IPS DF 4.7 (cell line): ENCODE data around the gene PDE6B.
"Not testable (repeated sequence)": the region's sequence is repeated elsewhere in the genome, so short reads cannot be mapped to it uniquely, and the experiment has no call there.

Experiments
- DNase-seq: peaks from one replicate; pipeline ENCODE4 v3.0.0-alpha.2; 2013; ENCODE audit warnings: low spot score; ENCODE audit errors: extremely low read depth

PDE6B gene

DNA sequence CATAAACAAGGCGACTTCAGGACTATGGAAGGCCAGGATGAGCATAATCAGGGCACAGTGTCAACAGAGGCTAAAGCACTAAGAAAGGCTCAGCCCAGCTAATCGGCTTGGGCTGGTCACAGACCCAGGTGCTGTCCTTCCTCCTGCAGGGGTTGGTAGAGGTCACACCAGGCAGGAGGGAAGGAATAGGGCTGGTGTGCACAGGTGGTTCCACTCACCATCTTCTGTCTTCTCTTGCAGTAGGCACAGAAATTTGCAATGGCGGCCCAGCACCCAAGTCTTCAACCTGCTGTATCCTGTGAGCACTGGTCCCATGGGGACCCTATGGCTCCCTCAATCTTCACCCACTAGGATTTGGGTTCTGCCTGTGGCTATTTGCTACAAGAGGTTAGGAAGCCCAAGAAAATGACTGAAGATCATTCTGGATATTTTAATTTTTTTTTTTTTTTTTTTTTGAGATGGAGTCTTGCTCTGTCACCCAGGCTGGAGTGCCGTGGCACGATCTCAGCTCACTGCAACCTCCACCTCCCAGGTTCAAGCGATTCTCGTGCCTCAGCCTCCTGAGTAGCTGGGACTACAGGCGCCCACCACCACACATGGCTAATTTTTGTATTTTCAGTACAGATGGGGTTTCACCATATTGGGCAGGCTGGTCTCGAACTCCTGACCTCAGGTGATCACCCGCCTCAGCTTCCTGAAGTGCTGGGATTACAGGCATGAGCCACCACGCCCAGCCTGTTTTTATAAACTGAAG, 44.6 kb downstream of the PDE6B start:
- not testable (repeated sequence) for DNase-seq

DNA sequence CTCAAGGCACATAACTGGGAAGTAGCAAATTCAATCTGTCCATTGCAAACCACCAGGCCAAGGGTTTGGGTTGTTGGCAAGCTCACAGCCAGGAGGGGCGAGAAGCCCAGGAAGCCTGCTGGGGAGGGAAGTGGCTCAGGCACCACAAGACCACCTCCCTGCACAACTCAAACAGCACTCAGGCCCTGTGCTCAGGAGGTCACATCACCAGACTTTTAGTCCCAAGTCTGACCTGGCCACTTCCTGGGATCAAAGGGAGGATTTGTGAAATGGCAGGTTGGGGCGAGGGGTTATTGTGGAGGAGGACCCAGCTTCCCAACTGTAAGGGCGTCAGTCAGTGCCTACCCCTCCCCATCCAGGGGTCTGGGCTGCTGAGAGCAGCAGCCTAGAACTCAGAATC, 46.4 kb downstream of the PDE6B start:
- no peak for DNase-seq

DNA sequence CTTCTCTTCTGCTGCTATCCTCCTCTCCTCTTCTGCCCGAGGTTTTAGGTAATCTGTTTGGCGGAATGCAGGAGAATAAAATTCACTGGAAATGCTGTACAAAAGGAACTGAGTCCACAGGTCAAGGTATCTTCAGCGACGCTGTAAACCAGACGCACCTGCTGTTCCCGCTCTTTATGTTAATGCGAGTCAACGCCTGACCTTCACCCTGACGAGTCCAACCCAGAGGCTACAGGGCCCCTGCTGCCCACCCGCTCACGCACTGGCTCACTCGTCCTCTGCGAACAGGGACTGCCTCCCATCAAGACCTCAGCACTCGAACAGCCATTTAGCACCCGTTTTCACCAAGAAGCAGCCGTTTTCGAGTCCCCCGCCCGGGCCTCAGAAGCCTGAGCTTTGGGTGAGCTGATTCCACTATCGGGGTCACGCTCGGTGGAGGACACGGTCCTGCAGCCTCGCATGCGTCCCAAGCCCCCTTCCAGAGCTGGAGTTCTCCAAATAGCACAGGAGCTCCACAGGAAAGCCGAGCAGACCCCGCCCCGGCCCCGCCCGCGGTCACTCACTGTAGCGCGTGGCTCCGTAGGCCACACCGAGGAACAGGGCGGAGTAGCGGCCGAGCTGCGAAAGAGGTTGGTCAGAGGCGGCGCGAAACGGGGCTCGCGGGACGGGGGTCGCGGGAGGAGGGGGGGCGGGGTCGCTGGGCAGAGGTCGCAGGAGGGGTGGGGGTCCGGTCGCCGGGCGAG, 48.1 kb downstream of the PDE6B start:
- no peak for DNase-seq

DNA sequence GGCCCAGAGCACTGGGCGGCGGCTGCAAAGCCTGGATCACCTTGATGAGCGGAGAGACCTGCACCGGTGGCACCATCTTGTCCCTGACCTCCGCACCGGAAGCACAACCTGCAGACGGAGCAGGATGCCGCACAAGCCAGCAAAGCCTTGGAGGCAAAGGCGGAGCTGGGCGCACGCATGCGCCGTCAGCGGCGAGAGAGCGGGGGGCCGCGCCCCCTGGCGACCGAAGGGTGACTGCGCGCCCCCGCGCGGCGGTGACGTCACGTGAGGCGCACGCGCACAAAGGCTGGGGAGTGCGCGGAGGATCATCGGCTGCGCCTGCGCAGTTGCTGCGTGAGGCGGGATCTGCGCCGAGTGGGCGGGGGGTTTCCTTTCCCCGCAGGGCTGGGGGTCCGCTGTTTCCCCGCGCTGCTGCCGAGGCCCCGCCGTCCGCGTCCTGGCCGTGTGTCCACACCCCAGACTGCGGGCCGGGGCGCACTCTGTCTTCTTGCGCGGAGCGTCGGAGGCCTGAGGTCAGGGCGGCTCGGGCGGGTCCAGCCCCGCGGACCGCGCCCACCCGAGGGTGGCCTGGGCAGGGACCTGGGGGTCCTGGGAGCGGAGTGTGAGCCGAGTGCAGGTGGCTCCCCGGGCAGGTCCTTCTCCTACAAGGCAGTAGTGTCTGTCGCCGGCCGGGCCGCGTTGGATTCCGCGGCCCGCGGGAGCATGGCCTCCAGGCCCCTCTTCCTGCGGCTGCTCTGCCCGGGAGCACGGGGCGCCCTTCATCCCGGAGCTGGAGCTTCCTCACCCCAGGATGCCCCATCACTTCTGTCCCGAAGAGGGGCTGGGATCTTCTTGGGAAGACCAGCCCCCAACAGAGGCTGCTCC, 49.0 kb downstream of the PDE6B start, which contains the start of the genes ATP5ME and MYL5:
Gene ATP5ME, minus strand, starts transcription at position 105 of the 864 bp plus-strand sequence. Its CDS starts 29 bp downstream, at position 76.
Gene MYL5, plus strand, starts transcription at position 371 of the 864 bp plus-strand sequence. CDS start 3,485 bp downstream, outside the sequence.
- peak; percentile 85 for DNase-seq

DNA sequence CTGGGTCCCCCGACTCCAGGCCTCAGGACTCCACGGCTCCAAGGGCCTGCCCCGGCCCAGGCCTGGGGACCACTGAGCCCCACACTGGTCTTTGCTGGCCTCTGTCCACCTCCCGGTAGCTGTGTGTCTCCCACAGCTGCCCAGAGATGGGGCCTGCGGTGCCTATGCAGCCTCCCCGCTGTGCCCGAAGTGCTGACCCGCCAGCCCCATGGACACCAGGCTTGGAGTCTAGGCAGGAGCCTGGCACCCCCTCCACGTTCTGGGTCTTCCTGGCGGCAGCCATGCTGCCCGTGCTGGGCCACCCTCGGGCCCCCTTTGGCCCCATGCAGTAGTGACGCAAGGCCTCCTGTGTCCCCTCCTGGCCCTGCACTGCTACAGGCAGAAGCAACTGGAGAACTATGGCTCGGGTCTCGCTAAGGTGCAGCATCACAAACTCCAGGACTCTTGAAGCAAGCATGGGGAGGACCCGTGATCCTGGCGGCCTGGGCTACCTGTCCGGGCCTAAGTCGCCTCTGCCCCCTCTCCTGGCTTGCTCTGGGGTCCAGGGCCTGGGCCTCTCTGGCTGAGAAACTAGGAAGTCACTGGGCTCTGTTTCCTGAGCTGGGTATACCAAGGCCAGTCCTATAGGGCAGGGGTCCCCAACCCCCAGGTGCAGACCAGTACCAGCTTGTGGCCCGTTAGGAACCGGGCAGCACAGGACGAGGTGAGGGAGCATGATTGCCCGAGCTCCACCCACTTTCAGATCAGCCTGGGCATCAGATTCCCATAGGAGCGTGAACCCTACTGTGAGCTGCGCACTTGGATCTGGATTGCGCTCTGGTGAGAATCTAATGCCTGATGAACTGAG, 49.9 kb downstream of the PDE6B start:
- DNase-seq: no peak

DNA sequence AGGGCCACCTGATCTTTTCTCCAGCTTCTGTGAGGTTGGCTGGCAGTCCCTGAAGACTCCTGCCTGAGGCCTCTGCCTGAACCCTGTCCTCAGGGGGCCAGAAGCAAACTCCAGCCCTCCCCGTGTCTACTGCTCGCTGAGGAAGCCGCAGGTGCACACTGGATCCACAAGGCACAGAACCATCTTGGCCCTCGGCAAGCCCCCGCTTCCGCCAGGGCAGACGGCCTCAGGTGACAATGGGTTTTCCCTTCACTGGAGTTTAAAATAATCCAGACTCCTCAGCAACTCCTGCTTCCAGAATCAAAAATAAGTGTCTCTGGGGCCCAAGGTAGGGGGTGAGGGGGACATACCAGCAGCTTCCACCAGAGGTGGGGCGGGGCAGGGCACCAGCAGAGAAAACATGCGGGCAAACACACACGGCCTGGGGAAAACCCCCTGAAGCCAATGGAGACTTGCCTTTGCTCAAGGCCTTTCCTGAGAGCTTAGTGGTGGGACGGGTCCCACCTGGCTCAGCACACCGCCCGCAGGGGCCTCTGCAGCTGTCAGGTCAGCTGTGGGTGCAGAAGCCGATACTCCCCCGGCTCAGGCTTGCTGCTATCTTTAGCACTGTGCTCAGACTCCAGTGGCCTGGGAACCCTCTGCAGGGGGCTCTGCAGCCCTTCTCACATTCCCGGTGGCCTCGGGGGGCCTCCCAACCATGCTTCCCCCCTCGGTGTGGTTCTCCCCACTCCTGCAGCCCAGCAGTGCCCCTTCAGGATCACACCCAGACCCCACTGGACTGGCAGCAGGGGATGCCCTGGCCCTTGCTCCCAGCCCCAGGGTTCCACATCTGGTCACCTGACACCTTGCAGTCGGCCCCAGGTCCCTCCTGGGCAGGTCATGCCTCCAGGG, 50.9 kb downstream of the PDE6B start:
- DNase-seq: no peak

DNA sequence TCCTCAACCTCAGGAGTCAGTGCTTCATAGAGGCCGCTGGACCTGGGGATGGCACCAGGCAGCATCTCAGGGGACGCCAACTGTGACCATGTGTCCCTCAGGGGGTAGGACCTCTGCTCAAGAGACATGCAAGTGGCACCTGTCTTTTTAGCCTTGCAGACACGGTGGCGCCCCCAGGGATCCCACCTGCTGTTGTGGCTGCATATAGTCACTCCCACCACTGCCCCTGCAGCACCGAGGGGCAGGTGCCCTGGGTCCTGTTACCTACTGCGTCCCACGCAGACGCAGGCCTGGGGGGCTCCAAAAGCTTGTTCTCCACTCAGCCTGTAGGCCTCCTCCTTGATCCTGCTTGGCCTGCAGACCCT, 51.5 kb downstream of the PDE6B start:
- DNase-seq: no peak

DNA sequence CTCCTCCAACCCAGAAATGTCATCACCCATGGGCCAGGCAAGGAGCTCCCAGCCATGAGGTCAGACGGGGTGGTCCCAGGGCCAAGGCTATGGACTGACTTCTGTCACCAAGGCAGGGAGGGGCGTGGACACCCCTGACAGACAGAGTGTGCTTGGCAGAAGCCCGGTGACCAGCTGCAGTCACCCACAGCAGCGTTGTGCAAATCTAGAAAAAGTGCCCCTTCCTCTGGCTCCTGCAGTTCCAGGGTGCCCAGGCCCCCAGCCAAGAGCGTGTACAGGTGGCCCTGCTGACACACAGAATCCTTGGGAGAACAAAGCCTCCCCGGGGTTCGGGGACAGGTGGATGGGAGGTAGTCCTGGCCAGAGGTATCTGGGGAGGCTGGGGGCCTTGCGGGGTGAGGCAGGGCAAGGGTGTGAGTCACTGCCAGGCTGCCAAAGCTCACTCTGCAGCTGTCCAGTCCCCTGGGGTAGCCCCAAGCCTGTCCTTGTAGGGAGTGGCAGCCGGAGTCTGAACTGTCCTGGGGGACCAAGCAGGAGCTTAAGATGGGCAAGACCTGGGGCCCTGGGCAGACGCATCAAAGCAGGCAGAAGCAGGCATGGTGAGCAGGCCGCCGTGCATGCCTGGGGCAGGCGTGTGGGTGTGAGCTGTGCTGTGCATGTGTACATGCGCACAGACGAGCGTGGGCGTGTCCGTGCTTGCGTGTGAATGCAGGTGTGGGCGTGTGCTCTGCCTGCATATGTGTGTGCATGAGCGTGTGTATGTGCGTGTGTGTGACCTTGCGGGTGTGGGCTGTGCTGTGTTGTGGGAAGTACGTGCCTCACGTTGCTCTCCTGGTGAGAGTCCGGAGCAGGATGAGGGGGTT, 52.3 kb downstream of the PDE6B start:
- no peak for DNase-seq

DNA sequence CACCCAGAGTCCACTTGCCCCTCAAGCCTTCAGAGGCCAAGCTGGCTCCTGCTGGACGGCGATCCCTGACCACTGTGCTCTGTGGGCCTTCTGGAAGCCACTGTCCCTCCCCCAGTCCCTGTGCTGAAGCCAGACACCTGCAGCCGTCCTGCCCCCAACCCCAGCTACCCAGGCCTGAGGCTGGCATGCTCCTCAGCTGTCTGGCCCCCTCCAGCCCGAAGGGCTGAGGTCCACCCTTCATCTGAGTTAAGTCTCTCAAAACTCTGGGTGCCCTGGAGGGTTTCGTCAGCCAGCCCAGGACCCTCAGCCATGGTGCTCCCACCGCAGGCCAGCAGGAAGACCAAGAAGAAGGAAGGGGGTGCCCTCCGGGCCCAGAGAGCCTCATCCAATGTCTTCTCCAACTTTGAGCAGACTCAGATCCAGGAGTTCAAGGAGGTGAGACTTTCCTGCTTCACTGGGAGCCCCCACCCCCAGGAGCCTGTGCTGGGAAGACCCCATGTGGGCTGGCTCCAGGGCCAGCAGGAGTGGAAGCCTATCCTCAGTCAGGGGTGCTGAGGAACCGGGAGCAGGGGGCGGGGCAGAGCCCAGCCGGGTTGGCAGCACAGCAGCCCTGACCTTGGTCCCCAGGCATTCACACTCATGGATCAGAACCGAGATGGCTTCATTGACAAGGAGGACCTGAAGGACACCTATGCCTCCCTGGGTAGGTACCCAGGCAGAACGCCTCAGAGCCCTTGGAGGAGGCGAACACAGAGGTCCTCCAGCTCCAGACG, 53.1 kb downstream of the PDE6B start:
- DNase-seq: no peak

DNA sequence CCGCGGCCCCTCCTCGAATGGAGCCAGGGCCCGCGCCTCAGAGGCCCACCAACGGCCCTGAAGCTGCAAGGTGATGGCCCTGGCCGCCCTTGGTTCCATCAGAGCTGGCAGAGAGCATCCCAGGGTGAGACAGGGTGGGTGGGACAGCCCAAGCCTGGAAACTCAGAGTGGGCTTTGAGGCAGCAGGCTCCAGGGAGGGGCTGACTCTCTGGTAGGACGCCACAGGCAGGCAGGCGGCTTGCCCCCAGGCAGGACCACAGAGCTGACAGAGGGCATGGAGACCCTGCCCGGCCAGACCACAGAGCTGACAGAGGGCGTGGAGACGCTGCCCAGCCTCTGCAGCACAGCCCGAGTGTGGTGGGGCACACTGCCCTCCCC, 53.7 kb downstream of the PDE6B start:
- DNase-seq: no peak

DNA sequence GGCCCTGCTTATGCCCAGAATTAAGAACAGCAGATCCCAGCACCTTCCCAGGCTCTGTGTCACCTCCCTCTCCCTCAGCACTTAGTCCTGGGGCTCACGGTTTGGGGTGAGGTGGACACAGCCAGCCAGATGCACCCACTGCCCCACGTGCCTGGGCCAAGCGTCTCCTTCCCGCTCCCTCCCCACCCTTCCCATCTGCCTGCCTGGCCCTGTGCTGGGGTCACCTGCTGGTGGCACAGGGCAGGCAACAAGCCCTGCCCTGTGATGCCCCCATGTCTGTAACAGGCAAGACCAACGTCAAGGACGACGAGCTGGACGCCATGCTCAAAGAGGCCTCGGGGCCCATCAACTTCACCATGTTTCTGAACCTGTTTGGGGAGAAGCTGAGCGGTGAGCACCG, 54.3 kb downstream of the PDE6B start:
- DNase-seq: no peak

DNA sequence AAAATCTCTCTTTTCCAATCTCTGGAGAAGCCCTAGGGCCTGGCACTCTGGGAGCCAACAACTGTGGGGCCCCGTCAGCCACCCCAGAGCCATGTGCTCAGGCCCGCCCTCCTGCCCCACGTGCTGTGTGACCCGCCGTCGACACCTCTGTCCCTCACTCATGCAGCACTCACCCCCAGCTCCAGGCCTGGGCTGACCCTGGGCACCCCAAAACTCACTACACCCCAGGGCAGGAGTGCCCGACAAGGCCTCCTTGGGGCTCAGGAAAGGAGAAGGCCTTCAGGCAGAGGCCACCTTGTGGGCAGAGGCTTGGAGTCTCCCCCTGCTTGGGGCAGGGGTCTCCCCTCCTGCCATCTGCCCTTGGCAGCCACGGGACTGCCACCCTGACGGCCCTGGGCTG, 54.7 kb downstream of the PDE6B start:
- DNase-seq: no peak

DNA sequence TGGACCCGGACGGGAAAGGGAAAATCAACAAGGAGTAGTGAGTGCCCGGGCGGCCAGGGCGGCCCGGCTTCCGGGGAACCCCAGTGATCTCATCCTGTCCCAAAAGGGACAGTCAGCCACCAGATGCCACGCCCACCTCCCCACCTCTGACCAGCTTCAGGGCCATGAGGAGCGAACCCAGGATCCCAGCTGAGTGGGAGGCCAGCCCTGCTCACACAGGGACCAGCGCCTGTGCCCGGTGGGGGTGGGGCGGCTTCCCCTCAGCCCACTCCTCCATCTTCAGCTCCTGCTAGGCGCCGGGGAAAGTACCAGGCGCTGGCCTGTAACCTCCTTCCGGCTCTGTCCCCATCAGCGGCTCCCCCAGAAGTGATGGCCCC, 55.2 kb downstream of the PDE6B start:
- no peak for DNase-seq

DNA sequence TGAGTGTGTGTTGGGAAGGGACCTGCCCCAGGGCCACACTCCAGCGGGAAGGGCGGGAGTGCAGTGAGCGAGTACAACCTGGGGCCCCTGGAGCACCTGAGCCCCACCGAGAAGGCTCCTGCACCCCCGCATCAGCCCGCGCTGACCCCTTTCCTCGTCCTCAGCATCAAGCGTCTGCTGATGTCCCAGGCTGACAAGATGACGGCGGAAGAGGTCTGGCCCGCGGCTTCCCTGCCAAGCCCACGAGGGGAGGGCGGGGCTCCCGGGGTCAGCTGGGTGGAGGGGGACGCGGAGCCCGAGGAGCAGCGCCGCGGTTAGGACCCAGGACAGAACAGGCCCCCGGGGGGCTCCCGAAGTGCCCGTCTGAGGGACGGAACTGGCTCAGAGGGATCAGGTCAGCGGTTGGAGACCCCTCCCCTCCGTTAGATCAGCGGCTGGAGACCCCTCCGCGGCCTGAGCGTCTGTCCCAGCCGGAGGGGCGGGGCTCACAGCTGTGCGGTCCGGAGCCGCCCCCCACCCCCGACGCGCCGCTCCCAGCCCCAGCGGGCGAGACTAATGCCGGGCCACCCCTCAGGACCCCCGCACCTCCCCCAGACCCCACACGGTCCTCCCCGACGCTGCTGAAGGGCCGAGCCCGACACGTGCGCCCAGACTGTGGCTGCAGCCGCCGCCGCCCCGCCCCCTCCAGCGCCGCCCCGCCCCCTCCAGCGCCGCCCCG, 55.7 kb downstream of the PDE6B start:
- no peak for DNase-seq

DNA sequence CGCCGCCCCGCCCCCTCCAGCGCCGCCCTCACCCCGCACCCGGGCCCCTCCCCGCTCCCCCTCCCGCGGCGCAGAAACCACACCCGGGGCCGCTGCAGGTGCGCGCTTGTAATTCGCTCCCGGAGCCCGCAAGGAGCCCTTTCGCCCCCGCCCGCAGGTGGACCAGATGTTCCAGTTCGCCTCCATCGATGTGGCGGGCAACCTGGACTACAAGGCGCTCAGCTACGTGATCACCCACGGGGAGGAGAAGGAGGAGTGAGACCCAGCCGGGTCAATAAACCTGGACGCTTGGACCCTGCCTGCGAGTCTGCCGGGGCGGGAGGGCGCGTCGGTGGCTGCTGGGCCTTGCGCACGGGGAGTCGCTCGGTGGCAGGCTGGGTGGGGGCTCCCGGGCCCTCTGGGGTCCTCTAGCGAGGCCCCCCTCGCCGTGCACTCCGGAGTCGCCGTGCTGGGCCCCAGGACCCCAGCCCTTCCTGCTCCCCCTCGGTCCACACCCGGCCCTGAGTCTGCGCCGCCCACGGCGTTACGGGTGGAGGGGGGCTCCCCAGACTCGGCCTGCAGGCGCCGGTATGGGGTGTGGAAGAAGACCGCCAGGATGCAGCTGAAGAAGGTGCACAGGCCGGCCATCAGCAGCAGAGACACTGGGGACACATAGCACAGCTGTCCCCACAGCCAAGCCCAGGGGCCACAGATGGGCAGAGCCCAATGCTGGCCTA, 56.5 kb downstream of the PDE6B start:
- DNase-seq: no peak

DNA sequence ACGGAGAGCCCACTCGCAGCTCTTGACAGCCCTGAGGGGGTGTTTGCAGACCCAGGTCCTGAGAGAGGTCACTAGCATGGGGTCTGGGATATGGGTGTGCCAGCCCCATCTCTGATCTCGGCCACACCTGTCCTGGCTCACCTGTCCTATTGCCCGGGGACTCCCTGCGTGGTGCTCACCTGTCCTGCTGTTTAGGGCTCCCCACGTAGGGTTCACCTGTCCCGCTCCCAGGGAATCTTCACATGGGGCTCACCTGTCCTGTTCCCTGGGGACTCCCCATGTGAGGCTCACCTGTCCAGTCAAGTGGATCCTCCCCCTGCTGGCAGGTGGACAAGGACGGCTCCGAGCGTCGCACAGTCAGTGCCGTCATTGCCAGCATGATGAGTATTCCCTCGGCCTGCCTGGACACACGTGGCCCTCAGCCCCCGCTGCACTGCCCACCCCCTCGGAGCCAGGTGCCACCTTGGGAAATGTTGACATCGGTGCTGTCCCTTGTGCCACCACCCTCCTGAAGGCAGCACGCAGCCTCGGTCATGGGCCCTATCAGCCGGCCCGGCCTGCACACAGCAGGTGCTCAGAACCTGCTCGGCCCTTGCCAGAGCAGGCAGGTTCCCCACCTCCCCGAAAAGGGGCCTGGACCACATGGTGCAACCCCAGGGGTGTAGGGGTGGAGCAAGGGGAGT, 57.3 kb downstream of the PDE6B start:
- no peak for DNase-seq
